Ovary (tissue), 3 donors: ENCODE measurements around the gene CHN2.

Experiments used
- EP300 ChIP-seq: sonication (generic); formaldehyde crosslinking; IDR thresholded peaks from one replicate; pipeline ENCODE4 v1.6.1; 2017; ENCODE audit warnings: antibody characterized with exemption
- TF ChIP-seq, protein P1 (sequence below), 3 donors: fragments of 450-650 bp in 2 of 3; fragments of 200-600 bp in 1 of 3; IDR thresholded peaks; one replicate each; pipeline versions ENCODE4 v1.5.1 to v1.8.0; 2016 to 2022; ENCODE audit warnings: antibody characterized with exemption in 3 of 3, mild to moderate bottlenecking in 1 of 3
- donor health status: DM: no; HTN: no; CAD: no.

DNA sequence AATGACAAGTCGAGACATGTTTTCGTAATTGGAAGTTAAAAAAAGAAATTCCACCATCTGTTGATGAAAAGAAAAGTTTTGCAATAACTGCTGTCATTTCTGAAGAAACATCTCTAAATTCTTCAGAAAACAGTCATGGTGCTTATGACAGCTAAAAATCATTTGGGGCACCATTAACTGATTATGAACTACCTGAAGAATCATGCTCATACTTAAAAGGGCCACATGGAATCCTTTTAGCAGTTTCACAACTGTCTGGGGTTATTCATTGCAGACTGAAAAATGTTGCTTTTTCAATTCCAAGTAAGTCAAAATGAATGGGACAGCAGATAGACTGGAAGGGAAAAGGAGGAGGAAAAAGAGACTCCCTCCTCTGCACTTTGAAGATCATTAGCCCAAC is 134.2 kb downstream of the CHN2 start:
- TF ChIP-seq, protein P1, sequence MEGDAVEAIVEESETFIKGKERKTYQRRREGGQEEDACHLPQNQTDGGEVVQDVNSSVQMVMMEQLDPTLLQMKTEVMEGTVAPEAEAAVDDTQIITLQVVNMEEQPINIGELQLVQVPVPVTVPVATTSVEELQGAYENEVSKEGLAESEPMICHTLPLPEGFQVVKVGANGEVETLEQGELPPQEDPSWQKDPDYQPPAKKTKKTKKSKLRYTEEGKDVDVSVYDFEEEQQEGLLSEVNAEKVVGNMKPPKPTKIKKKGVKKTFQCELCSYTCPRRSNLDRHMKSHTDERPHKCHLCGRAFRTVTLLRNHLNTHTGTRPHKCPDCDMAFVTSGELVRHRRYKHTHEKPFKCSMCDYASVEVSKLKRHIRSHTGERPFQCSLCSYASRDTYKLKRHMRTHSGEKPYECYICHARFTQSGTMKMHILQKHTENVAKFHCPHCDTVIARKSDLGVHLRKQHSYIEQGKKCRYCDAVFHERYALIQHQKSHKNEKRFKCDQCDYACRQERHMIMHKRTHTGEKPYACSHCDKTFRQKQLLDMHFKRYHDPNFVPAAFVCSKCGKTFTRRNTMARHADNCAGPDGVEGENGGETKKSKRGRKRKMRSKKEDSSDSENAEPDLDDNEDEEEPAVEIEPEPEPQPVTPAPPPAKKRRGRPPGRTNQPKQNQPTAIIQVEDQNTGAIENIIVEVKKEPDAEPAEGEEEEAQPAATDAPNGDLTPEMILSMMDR (IDR thresholded peaks at IDR 0.05) = no peak
- TF ChIP-seq EP300 = no peak
